ENCODE data around the gene CGB3.

CGB3 gene

GRCh38 chr19:48985711-48986110, 38.4 kb downstream of the CGB3 start:
- DNase-seq, result no peak

GRCh38 chr19:48982280-48982679, 41.9 kb downstream of the CGB3 start:
- DNase-seq, result no peak

- no peak for DNase-seq
Measured at GRCh38 chr19:48977061-48977460, 47.1 kb downstream of the CGB3 start.

- peak; percentile 58 for DNase-seq
Measured at GRCh38 chr19:48975947-48976847, 47.9 kb downstream of the CGB3 start.

Data from CD4-positive, alpha-beta T cell treated with Interleukin-17A for 1 hour (primary cell).